SK-N-SH (cell line): ENCODE measurements around the gene BMP6. TPM values are rescaled to one million over a fixed set of nuclear protein-coding genes. Genes with fewer than 3 reads are reported as not detected.

Source experiments
- CTCF ChIA-PET: fragments of 300-600, 350-600 bp; formaldehyde crosslinking; extraction: SDS; loops from one replicate; lab custom pipeline; 2021; lab: Yijun Ruan, JAX
- POLR2A ChIA-PET: fragments of 350-600 bp; sonication (Branson Sonifier 250); formaldehyde crosslinking; extraction: SDS; loops from one replicate; lab custom pipeline; 2020; ENCODE audit warnings: antibody characterized with exemption, inconsistent platforms; lab: Yijun Ruan, JAX
- DNase-seq: peaks from one replicate; pipeline ENCODE4 v3.0.0; 2012
- H2AFZ ChIP-seq: fragments of 200-600 bp; sonication (generic); 2 replicates; pipeline ENCODE4 v1.8.1; 2016; ENCODE audit warnings: antibody characterized with exemption, mild to moderate bottlenecking, low read depth
- H3F3A ChIP-seq: fragments of 200-600 bp; sonication (generic); replicated peaks from 2 replicates; pipeline ENCODE3; 2016; ENCODE audit warnings: antibody characterized with exemption, mild to moderate bottlenecking; ENCODE audit not compliant: insufficient read depth
- H3K27ac ChIP-seq, 2 experiments: fragments of 200-500 bp in 1 of 2; fragments of 200-600 bp in 1 of 2; sonication (Bioruptor generic) in 1 of 2; sonication (generic), shearing (Covaris generic) in 1 of 2; 2 replicates each; pipeline versions ENCODE4 v1.5.1 to v1.6.1; 2014 to 2016; ENCODE audit warnings: low read depth in 2 of 2, inconsistent platforms in 1 of 2, low read length in 1 of 2, mild to moderate bottlenecking in 1 of 2, mixed read lengths in 1 of 2
- H3K27me3 ChIP-seq: fragments of 200-600 bp; sonication (generic), shearing (Covaris generic); 2 replicates; pipeline ENCODE4 v1.6.1; 2016; ENCODE audit warnings: mixed run types; ENCODE audit not compliant: insufficient read depth
- H3K36me3 ChIP-seq, 2 experiments: fragments of 200-500 bp in 1 of 2; fragments of 200-600 bp in 1 of 2; sonication (Bioruptor generic) in 1 of 2; sonication (generic) in 1 of 2; replicated peaks in 1 of 2; 2 replicates each; pipeline versions ENCODE3 to v1.5.1; 2014 to 2016; ENCODE audit warnings: low read length in 1 of 2, mild to moderate bottlenecking in 1 of 2; ENCODE audit not compliant: insufficient read depth in 2 of 2, control insufficient read depth in 1 of 2
- H3K4me1 ChIP-seq, 2 experiments: fragments of 200-500 bp in 1 of 2; fragments of 200-600 bp in 1 of 2; sonication (Bioruptor generic) in 1 of 2; sonication (generic), shearing (Covaris generic) in 1 of 2; 2 replicates each; pipeline versions ENCODE4 v1.5.1 to v1.6.1; 2014 to 2016; ENCODE audit warnings: low read depth in 1 of 2, low read length in 1 of 2, mixed run types in 1 of 2; ENCODE audit not compliant: insufficient read depth in 2 of 2, control insufficient read depth in 1 of 2
- H3K4me2 ChIP-seq: fragments of 200-600 bp; sonication (generic), shearing (Covaris generic); 2 replicates; pipeline ENCODE4 v1.6.1; 2017; ENCODE audit warnings: mixed run types
- H3K4me3 ChIP-seq, 2 experiments: fragments of 200-500 bp in 1 of 2; fragments of 200-600 bp in 1 of 2; sonication (Bioruptor generic) in 1 of 2; sonication (generic), shearing (Covaris generic) in 1 of 2; 2 replicates each; pipeline versions ENCODE4 v1.5.1 to v1.8.1; 2014 to 2016; ENCODE audit warnings: low read depth in 2 of 2, inconsistent platforms in 1 of 2, low read length in 1 of 2, mild to moderate bottlenecking in 1 of 2, mixed read lengths in 1 of 2, moderate library complexity in 1 of 2
- H3K79me2 ChIP-seq: fragments of 200-600 bp; sonication (generic); 2 replicates; pipeline ENCODE4 v1.8.1; 2017; ENCODE audit warnings: mild to moderate bottlenecking; ENCODE audit not compliant: insufficient read depth
- H3K9ac ChIP-seq: fragments of 200-600 bp; sonication (generic); 2 replicates; pipeline ENCODE4 v1.6.1; 2017; ENCODE audit warnings: mixed run types
- H3K9me2 ChIP-seq: fragments of 200-600 bp; sonication (generic); 2 replicates; pipeline ENCODE4 v1.6.1; 2017; ENCODE audit warnings: mixed run types
- H3K9me3 ChIP-seq: fragments of 200-600 bp; sonication (generic); 2 replicates; pipeline ENCODE4 v1.6.1; 2017; ENCODE audit warnings: mixed run types, mild to moderate bottlenecking, moderate library complexity
- H4K20me1 ChIP-seq: fragments of 200-600 bp; sonication (generic); 2 replicates; pipeline ENCODE4 v1.6.1; 2017; ENCODE audit warnings: mild to moderate bottlenecking, mixed run types; ENCODE audit not compliant: insufficient read depth
- ELF1 ChIP-seq: IDR thresholded peaks from 2 replicates; pipeline ENCODE4 v1.4.0; 2012
- EZH2phosphoT487 ChIP-seq: fragments of 200-600 bp; sonication (generic); IDR thresholded peaks from 2 replicates; pipeline ENCODE4 v1.6.1; 2017; ENCODE audit warnings: low read depth, mixed run types, mild to moderate bottlenecking, antibody characterized with exemption, moderate library complexity, borderline replicate concordance
- JUND ChIP-seq: IDR thresholded peaks from 2 replicates; pipeline ENCODE4 v1.4.0; 2012
- MEF2A ChIP-seq: IDR thresholded peaks from 2 replicates; pipeline ENCODE4 v1.4.0; 2012; ENCODE audit warnings: low read depth, borderline replicate concordance
- NRF1 ChIP-seq: IDR thresholded peaks from 2 replicates; pipeline ENCODE4 v1.6.1; 2012; ENCODE audit warnings: low read depth, mild to moderate bottlenecking, low read length
- RFX5 ChIP-seq: IDR thresholded peaks from 2 replicates; pipeline ENCODE4 v1.6.1; 2012; ENCODE audit warnings: mild to moderate bottlenecking, improper control_type of control experiment, low read length
- TAF1 ChIP-seq: IDR thresholded peaks from 2 replicates; pipeline ENCODE4 v1.6.1; 2012; ENCODE audit warnings: low read depth, mild to moderate bottlenecking, low read length, moderate library complexity, borderline replicate concordance
- TCF12 ChIP-seq: IDR thresholded peaks from 2 replicates; pipeline ENCODE4 v1.4.0; 2012
- YY1 ChIP-seq: IDR thresholded peaks from 2 replicates; pipeline ENCODE4 v1.4.0; 2012; ENCODE audit warnings: low read depth, mild to moderate bottlenecking
- WGBS: methylation state at CpG from one replicate; pipeline ENCODE4 v1.1.6; 2017; ENCODE audit warnings: low lambda C conversion rate; 5-methylcytosine and 5-hydroxymethylcytosine counted together
- polyA plus RNA-seq, 3 experiments: library from polyadenylated mRNA; depleted of rRNA; stranded (reverse); fragments of >200 nt; gene quantifications; 2 replicates each; pipeline ENCODE4 v1.2.3, GENCODE V29; 2012
- TF ChIP-seq, protein P1 (sequence below): IDR thresholded peaks from 2 replicates; pipeline ENCODE4 v1.6.1; 2012; ENCODE audit warnings: mild to moderate bottlenecking, low read depth, low read length, moderate library complexity
- TF ChIP-seq, protein P2 (sequence below): fragments of 150-350 bp; IDR thresholded peaks from 2 replicates; pipeline ENCODE4 v1.6.1; 2017; ENCODE audit warnings: antibody characterized with exemption, low read length, low read depth, borderline replicate concordance
- TF ChIP-seq, protein P3 (sequence below): IDR thresholded peaks from 2 replicates; pipeline ENCODE4; 2012

BMP6 gene
- polyA plus RNA-seq, 1 of the 3 experiments (the other 2 are of a cell fraction) = not detected

DNA sequence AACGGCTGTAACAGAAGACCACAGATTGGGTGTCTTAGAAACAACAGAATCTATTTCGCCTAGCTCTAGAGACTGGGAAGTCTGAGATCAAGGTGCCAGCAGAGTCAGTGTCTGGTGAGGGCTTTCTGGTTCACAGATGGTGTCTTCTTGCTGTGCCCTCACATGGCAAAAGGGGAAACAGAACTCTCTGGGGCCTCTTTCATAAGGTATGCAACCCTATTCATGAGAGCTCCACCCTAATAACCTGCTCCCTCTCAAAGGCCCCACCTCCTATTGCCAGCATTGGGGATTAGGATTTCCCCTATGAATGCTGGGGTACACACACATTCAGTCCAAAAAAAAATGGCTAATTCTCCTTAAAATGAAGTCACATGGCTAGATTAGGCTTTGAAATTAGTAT is 174.7 kb downstream of the BMP6 start:
- CTCF ChIA-PET = no interaction called here
- Histone ChIP-seq H3K79me2 (peaks cover 12% of the 10 kb centered on the region), H3K27me3 (no peaks in the 10 kb centered on the region), H3K4me3 (no peak overlapping the region), H3K36me3 (peaks cover 69 to 85% of the 10 kb centered on the region in 2 experiments)
- TF ChIP-seq EZH2phosphoT487 (no peak), RFX5 (no peak), TCF12 (no peak), YY1 (no peak), TAF1 (no peak)
- TF ChIP-seq, protein P1, sequence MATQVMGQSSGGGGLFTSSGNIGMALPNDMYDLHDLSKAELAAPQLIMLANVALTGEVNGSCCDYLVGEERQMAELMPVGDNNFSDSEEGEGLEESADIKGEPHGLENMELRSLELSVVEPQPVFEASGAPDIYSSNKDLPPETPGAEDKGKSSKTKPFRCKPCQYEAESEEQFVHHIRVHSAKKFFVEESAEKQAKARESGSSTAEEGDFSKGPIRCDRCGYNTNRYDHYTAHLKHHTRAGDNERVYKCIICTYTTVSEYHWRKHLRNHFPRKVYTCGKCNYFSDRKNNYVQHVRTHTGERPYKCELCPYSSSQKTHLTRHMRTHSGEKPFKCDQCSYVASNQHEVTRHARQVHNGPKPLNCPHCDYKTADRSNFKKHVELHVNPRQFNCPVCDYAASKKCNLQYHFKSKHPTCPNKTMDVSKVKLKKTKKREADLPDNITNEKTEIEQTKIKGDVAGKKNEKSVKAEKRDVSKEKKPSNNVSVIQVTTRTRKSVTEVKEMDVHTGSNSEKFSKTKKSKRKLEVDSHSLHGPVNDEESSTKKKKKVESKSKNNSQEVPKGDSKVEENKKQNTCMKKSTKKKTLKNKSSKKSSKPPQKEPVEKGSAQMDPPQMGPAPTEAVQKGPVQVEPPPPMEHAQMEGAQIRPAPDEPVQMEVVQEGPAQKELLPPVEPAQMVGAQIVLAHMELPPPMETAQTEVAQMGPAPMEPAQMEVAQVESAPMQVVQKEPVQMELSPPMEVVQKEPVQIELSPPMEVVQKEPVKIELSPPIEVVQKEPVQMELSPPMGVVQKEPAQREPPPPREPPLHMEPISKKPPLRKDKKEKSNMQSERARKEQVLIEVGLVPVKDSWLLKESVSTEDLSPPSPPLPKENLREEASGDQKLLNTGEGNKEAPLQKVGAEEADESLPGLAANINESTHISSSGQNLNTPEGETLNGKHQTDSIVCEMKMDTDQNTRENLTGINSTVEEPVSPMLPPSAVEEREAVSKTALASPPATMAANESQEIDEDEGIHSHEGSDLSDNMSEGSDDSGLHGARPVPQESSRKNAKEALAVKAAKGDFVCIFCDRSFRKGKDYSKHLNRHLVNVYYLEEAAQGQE = no peak
- TF ChIP-seq, all 33 proteins: peak for 0
- Histone ChIP-seq H3K9me3 (no peaks in the 10 kb centered on the region), H3F3A (peaks cover 4% of the 10 kb centered on the region), H3K9me2 (no peaks in the 10 kb centered on the region; the same call in 1 of the 2 replicates), H2AFZ (no peak overlapping the region), H3K4me2 (no peak overlapping the region), H3K9ac (no peak overlapping the region), H3K27ac (no peak overlapping the region), H3K4me1 (no peaks in the 10 kb centered on the region; a peak in 1 of 4 replicates), H4K20me1 (peaks cover 16% of the 10 kb centered on the region)
- WGBS = 91% methylated on average over 2 of the region's 2 CpGs
- DNase-seq = no peak
- POLR2A ChIA-PET = no interaction called here

DNA sequence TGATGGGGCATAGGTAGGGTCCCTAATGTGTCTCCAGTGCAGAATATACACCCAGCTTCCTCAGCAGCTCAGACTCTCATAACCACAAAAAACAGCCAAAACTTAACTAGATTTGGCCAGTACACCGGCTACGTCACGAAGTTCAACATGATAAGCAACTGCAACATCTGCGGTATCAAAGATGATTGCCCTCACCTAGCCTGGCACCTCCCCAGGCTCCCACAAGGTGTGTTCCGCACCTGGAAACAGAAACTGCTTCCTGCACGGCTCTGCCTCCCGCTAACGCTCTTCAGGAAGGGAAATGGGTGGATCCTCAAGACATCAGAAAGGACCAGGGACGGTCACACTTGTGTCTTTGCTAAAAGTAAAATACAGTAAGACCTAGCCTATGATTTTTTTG is 175.2 kb downstream of the BMP6 start:
- Histone ChIP-seq H3K9me2 (no peaks in the 10 kb centered on the region; the same call in 1 of the 2 replicates), H3K36me3 (peaks cover 65 to 81% of the 10 kb centered on the region in 2 experiments), H2AFZ (no peak overlapping the region), H3K27ac (no peak overlapping the region), H3K27me3 (no peaks in the 10 kb centered on the region), H4K20me1 (peaks cover 21% of the 10 kb centered on the region)
- 96% methylated on average over 9 of the region's 9 CpGs for WGBS
- DNase-seq = no peak
- TF ChIP-seq, protein P2, sequence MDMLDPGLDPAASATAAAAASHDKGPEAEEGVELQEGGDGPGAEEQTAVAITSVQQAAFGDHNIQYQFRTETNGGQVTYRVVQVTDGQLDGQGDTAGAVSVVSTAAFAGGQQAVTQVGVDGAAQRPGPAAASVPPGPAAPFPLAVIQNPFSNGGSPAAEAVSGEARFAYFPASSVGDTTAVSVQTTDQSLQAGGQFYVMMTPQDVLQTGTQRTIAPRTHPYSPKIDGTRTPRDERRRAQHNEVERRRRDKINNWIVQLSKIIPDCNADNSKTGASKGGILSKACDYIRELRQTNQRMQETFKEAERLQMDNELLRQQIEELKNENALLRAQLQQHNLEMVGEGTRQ = no peak
- no peak for TF ChIP-seq TCF12
- TF ChIP-seq, protein P3, sequence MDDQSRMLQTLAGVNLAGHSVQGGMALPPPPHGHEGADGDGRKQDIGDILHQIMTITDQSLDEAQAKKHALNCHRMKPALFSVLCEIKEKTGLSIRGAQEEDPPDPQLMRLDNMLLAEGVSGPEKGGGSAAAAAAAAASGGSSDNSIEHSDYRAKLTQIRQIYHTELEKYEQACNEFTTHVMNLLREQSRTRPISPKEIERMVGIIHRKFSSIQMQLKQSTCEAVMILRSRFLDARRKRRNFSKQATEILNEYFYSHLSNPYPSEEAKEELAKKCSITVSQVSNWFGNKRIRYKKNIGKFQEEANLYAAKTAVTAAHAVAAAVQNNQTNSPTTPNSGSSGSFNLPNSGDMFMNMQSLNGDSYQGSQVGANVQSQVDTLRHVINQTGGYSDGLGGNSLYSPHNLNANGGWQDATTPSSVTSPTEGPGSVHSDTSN = no peak
- no peak for TF ChIP-seq ELF1
- TF ChIP-seq, protein P1 = no peak
- TF ChIP-seq MEF2A = no peak
- no peak for TF ChIP-seq JUND
- TF ChIP-seq NRF1 = no peak
- TF ChIP-seq, all 33 proteins: peak for 0
- Histone ChIP-seq H3K4me1 (no peaks in the 10 kb centered on the region; a peak in 1 of 4 replicates), H3F3A (peaks cover 4% of the 10 kb centered on the region), H3K4me3 (no peak overlapping the region), H3K79me2 (peaks cover 17% of the 10 kb centered on the region), H3K4me2 (no peak overlapping the region), H3K9ac (no peak overlapping the region), H3K9me3 (no peaks in the 10 kb centered on the region)
- ChIA-PET CTCF (no interaction called here), POLR2A (no interaction called here)
